BLaER1 treated with 17β-estradiol and CSF1 and Interleukin-3, amounts not matched to agents 10 nM and 100 nM (cell line): Measurements from ENCODE around the gene SKI.

ENCODE experiments used
- H3K27ac ChIP-seq, 11 experiments: shearing (Covaris generic); formaldehyde crosslinking; 2 replicates each; pipeline ENCODE4 v1.8.1; 2022
- H3K27me3 ChIP-seq, 11 experiments: shearing (Covaris generic); formaldehyde crosslinking; 2 replicates each; pipeline ENCODE4 v1.8.1; 2022
- H3K36me3 ChIP-seq, 11 experiments: shearing (Covaris generic); formaldehyde crosslinking; 2 replicates each; pipeline ENCODE4 v1.8.1; 2022
- H3K4me1 ChIP-seq, 10 experiments: shearing (Covaris generic); formaldehyde crosslinking; 2 replicates each; pipeline ENCODE4 v1.8.1; 2022
- H3K4me2 ChIP-seq, 11 experiments: shearing (Covaris generic); formaldehyde crosslinking; 2 replicates each; pipeline ENCODE4 v1.8.1; 2022
- H3K4me3 ChIP-seq, 10 experiments: shearing (Covaris generic); formaldehyde crosslinking; 2 replicates each; pipeline ENCODE4 v1.8.1; 2022
- H3K9ac ChIP-seq, 11 experiments: shearing (Covaris generic); formaldehyde crosslinking; 2 replicates each; pipeline ENCODE4 v1.8.1; 2022
- H3K9me3 ChIP-seq, 11 experiments: shearing (Covaris generic); formaldehyde crosslinking; replicated peaks in 1 of 11; 2 replicates each; pipeline ENCODE4 v1.8.1; 2022
- H4K20me1 ChIP-seq, 11 experiments: shearing (Covaris generic); formaldehyde crosslinking; 2 replicates each; pipeline ENCODE4 v1.8.1; 2022
- Cebpa-rat ChIP-seq, 11 experiments: shearing (Covaris generic); IDR thresholded peaks; 2 replicates each; pipeline ENCODE4 v1.8.1; 2022

The SKI gene

DNA sequence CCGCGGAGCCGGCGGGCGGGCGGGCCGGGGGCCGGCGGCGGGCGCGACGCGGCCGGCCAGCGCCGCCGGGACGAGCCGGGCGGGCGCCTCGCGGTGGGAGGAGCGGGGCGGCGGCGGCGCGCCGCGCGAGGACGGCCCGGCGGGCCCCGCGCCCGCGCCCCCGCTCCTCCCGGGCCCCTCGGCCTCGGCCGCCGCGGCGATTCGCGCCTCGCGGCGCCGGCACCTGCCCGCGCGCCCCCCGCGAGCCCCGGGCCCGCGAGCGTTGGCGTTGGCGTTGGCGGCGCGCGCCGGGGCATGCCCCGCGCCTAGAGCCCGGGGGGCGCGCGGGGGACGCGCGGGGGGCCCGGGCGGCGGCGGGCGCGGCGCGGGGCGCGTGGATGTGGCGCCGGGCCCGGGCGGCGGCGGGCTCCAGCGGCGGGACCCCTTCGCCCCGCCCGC lies at the start of gene SKI:
TSS of gene SKI (plus strand) at position 163 of the 438 bp plus-strand sequence. CDS start 448 bp downstream, outside the sequence.
- peaks cover 46 to 55% (median 46%) of the 10 kb centered on the region in 11 experiments for H4K20me1 ChIP-seq
- H3K4me3 ChIP-seq, result peak within 1 kb of the TSS; percentile 59 to 98 (median 88)
- peaks cover 0 to 39% (median 18%) of the 10 kb centered on the region in 11 experiments; a peak in 10 of 22 replicates for H3K36me3 ChIP-seq
- peak within 1 kb of the TSS; percentile 84 to 98 (median 93) for H3K27ac ChIP-seq
- H3K4me2 ChIP-seq, result peak within 1 kb of the TSS; percentile 96 to 100 (median 100)
- peak within 1 kb of the TSS; percentile 78 to 99 (median 89) for H3K9ac ChIP-seq
- H3K9me3 ChIP-seq, result no peaks in the 10 kb centered on the region
- TF ChIP-seq Cebpa-rat (IDR thresholded peaks at IDR 0.05), result no peak
- H3K27me3 ChIP-seq, result peaks cover 0 to 36% (median 31%) of the 10 kb centered on the region in 11 experiments; a peak in 17 of 22 replicates
- H3K4me1 ChIP-seq, result peaks cover 53 to 80% (median 69%) of the 10 kb centered on the region in 10 experiments

DNA sequence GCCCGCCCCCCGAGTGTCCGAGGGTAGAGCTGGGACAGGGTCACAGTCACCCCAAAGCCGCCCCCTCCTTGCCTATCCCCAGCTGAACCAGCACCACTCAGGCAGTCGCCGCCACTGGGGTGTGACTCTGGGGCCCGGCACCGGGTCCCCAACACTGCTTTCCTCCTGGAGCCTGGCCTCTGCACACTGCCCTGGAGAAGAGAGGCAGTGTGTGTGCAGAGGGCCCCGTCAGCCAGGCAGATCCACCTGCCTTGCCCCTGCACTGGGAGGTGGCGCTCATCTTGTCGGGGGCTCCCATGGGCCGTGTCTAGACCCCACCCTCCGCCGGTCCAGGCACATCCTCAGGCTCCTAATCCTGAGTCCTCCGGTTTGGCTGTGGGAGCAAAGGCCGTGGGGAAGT lies 49.2 kb upstream of the SKI start:
- H3K4me3 ChIP-seq, result no peak overlapping the region
- no peaks in the 10 kb centered on the region for H3K9me3 ChIP-seq
- TF ChIP-seq Cebpa-rat (IDR thresholded peaks at IDR 0.05), result no peak
- no peaks in the 10 kb centered on the region for H3K27me3 ChIP-seq
- H3K4me1 ChIP-seq, result peaks cover 6 to 15% (median 12%) of the 10 kb centered on the region in 10 experiments; a peak in 17 of 20 replicates
- H3K36me3 ChIP-seq, result peaks cover 0 to 80% (median 40%) of the 10 kb centered on the region in 11 experiments; a peak in 12 of 22 replicates
- no peak overlapping the region for H3K27ac ChIP-seq
- peak overlapping the region in 1 of 11 experiments; percentile 3; a peak in 1 of 22 replicates for H3K9ac ChIP-seq
- peaks cover 0 to 75% (median 0%) of the 10 kb centered on the region in 11 experiments; a peak in 9 of 22 replicates for H4K20me1 ChIP-seq
- no peak overlapping the region for H3K4me2 ChIP-seq

DNA sequence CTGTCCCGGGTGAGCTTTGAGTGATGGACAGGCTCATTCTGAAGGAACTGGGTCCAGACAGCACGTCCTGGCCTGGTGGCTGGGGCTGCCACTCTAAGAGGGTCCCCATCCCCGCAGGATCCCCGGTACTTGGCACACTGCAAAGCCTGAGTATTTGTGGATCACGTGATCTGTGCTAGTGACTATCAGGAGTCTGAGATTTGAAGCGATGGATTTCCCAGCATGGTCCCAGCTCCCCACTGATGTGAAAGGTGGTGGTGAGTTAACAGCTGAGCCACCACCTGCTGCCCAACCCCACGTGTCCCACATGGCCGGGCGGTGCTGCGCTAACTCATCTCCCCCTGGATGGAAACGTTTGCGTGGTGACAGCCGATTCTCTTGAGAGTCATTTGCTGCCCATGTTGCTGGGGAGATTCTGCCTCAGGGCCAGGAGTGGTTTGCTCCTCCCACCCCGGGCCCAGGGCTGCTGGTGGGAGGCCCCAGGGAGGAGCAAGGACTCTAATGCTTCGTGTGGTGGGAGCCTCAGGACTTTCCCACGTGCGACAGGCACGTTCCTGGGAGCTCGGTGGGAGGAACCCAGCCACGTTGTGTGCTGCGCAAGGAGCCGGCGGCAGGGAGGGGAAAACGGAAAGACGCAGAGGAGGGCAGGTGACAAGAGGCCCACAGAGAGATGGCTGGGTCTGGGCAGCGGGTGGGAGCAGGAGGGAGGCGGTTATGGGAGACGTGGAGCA lies 48.7 kb upstream of the SKI start:
- peaks cover 4 to 9% (median 6%) of the 10 kb centered on the region in 10 experiments; a peak in 17 of 20 replicates for H3K4me1 ChIP-seq
- peak overlapping the region in 1 of 11 experiments; percentile 3; a peak in 1 of 22 replicates for H3K9ac ChIP-seq
- no peak overlapping the region for H3K27ac ChIP-seq
- TF ChIP-seq Cebpa-rat (IDR thresholded peaks at IDR 0.05), result no peak
- H3K27me3 ChIP-seq, result no peaks in the 10 kb centered on the region
- H3K4me3 ChIP-seq, result no peak overlapping the region
- peaks cover 0 to 83% (median 46%) of the 10 kb centered on the region in 11 experiments; a peak in 14 of 22 replicates for H3K36me3 ChIP-seq
- H3K9me3 ChIP-seq, result no peaks in the 10 kb centered on the region
- no peak overlapping the region for H3K4me2 ChIP-seq
- H4K20me1 ChIP-seq, result peaks cover 0 to 76% (median 0%) of the 10 kb centered on the region in 11 experiments; a peak in 8 of 22 replicates

DNA sequence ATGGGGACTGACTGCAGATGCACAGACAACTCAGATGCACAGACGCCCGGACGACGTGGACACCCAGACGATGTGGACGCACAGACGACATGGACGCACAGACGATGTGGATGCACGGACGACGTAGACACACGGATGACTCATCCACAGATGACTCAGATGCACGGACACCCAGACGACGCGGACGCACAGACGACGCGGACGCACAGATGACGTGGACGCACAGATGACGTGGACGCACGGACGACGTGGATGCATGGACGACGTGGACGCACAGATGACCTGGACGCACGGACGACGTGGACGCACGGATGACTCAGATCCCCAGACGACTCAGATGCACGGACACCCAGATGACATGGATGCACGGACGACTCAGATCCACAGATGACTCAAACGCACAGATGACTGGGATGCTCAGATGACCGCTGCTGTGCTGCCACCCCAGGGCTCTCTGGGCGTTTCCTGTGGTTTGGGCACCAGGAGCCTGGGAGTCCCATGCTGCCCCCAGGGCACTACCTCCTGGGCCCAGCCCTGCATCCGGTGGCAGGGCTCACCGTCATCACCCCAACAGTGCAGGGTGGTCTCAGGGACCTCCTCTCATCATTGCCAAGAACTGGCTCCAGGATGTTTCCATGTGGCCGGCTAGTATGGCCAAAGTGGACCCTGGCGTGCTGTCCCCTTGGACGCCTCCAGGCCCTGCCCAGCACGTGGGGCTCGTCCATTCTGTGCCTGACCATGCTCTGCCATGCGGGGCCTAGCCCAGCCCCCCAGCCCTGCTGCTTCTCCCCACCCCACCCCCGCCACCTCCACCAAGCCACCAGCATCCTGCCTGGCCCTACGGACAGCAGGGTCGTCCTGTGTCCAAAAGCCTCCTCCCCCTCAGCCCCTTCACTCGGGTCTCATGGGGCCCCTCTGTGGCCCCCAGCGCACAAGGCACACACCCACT lies 47.5 kb upstream of the SKI start:
- no peak overlapping the region for H3K4me3 ChIP-seq
- no peak overlapping the region for H3K27ac ChIP-seq
- TF ChIP-seq Cebpa-rat (IDR thresholded peaks at IDR 0.05), result no peak
- peaks cover 0 to 3% (median 0%) of the 10 kb centered on the region in 10 experiments; a peak in 4 of 20 replicates for H3K4me1 ChIP-seq
- peaks cover 0 to 79% (median 0%) of the 10 kb centered on the region in 11 experiments; a peak in 8 of 22 replicates for H4K20me1 ChIP-seq
- peaks cover 0 to 88% (median 57%) of the 10 kb centered on the region in 11 experiments; a peak in 17 of 22 replicates for H3K36me3 ChIP-seq
- H3K9me3 ChIP-seq, result no peaks in the 10 kb centered on the region
- H3K4me2 ChIP-seq, result no peak overlapping the region
- no peak overlapping the region for H3K9ac ChIP-seq
- H3K27me3 ChIP-seq, result no peaks in the 10 kb centered on the region

DNA sequence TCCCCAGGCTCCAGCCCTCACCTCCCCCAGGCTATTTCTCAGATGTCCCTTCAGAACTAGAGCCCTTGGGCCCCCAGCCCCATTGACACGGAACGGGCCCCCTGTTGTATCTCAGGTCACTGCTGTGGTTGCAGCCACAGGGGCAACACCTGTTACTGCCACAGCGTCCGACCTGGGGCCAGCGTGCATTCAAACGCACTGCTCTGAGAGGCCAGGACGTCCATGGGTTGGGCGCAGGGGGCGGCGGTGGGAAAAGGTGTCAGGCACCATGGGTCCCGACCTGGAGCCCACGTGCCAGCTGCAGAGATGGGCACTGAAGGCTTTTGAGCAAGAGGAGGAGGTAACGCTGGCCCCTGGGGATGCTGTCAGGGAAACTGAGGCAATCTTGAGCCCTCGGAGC lies 46.8 kb upstream of the SKI start:
- Histone ChIP-seq H3K9ac (no peak overlapping the region), H3K4me2 (no peak overlapping the region), H3K36me3 (peaks cover 0 to 88% (median 63%) of the 10 kb centered on the region in 11 experiments; a peak in 17 of 22 replicates), H3K27me3 (no peaks in the 10 kb centered on the region), H3K27ac (no peak overlapping the region), H3K4me1 (peaks cover 0 to 3% (median 0%) of the 10 kb centered on the region in 10 experiments; a peak in 4 of 20 replicates), H3K4me3 (no peak overlapping the region), H3K9me3 (no peaks in the 10 kb centered on the region), H4K20me1 (peaks cover 0 to 75% (median 0%) of the 10 kb centered on the region in 11 experiments; a peak in 8 of 22 replicates)
- TF ChIP-seq Cebpa-rat (IDR thresholded peaks at IDR 0.05), result no peak

DNA sequence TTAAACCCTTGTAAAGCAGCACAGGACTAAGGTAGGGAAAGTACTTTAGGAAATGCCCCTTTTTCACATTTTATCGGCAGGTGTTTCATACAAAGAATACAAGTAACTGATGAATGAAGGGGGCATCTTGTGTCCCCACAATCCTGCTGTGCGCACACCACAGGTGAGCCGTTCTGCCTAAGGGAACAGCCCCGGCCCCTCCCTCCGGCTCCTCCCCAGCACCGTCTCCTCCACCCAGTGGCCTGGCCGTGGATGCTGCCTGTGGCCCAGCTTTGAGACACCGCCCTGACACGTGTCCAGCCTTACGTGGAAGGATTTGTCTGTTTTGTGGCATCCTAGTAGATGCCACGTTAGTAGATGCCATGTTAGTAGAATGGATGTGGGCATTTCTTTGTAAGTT lies 46.4 kb upstream of the SKI start:
- no peak overlapping the region for H3K27ac ChIP-seq
- no peak for TF ChIP-seq Cebpa-rat (IDR thresholded peaks at IDR 0.05)
- no peaks in the 10 kb centered on the region for H3K27me3 ChIP-seq
- H4K20me1 ChIP-seq, result peaks cover 0 to 70% (median 0%) of the 10 kb centered on the region in 11 experiments; a peak in 8 of 22 replicates
- H3K9me3 ChIP-seq, result no peaks in the 10 kb centered on the region
- H3K4me1 ChIP-seq, result peaks cover 0 to 3% (median 0%) of the 10 kb centered on the region in 10 experiments; a peak in 4 of 20 replicates
- H3K9ac ChIP-seq, result no peak overlapping the region
- H3K36me3 ChIP-seq, result peaks cover 0 to 86% (median 63%) of the 10 kb centered on the region in 11 experiments; a peak in 18 of 22 replicates
- H3K4me3 ChIP-seq, result no peak overlapping the region
- no peak overlapping the region for H3K4me2 ChIP-seq

DNA sequence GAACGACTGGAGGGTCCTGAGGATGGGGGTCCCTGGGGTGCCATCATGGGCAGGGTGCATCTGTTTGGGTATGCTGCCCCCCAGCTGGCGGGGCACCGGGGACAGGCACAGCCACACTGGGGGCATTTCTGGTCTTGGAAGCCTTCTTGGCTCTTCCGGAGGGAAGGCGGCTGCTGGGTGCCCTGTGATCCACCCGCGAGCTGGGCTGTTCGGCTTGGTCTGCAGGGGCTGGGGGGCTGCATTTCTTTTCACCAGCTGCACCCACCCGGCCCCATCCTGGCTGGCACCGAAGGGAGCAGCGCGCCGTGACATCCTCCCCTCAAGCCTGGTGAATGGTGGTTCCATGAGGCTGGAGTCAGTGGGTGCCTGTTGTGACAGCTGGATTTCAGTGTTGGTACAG lies 45.7 kb upstream of the SKI start:
- Histone ChIP-seq H4K20me1 (peaks cover 0 to 64% (median 0%) of the 10 kb centered on the region in 11 experiments; a peak in 7 of 22 replicates), H3K9me3 (no peaks in the 10 kb centered on the region), H3K36me3 (peaks cover 0 to 82% (median 62%) of the 10 kb centered on the region in 11 experiments; a peak in 18 of 22 replicates), H3K27ac (no peak overlapping the region), H3K4me2 (no peak overlapping the region), H3K27me3 (no peaks in the 10 kb centered on the region), H3K4me3 (no peak overlapping the region), H3K4me1 (peaks cover 0 to 7% (median under 1%) of the 10 kb centered on the region in 10 experiments; a peak in 9 of 20 replicates), H3K9ac (no peak overlapping the region)
- TF ChIP-seq Cebpa-rat (IDR thresholded peaks at IDR 0.05), result no peak

DNA sequence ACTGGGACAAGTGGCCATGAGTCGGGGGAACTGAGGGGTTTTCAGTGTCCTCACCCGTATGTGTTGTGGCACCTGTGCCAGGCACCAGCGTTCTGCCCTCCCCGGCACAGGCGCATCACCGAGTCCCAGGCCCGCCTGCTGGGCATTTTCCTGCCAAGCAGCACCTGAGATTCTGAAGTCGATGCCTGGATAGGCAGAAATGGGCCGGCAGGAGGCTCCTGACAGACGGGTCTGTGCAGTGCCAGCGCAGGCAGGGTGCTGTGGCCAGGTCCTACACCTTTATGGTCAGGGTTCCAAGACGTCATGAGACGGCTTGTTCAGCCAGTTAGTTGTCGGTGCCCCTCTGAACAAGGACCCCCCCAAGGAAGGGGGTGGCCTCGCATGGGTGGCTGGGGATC lies 44.2 kb upstream of the SKI start:
- H3K36me3 ChIP-seq, result peaks cover 0 to 75% (median 58%) of the 10 kb centered on the region in 11 experiments; a peak in 18 of 22 replicates
- TF ChIP-seq Cebpa-rat (IDR thresholded peaks at IDR 0.05), result no peak
- peaks cover 0 to 54% (median 0%) of the 10 kb centered on the region in 11 experiments; a peak in 6 of 22 replicates for H4K20me1 ChIP-seq
- H3K9me3 ChIP-seq, result no peaks in the 10 kb centered on the region
- no peak overlapping the region for H3K9ac ChIP-seq
- no peak overlapping the region for H3K4me2 ChIP-seq
- peaks cover 6 to 23% (median 15%) of the 10 kb centered on the region in 10 experiments; a peak in 17 of 20 replicates for H3K4me1 ChIP-seq
- H3K4me3 ChIP-seq, result no peak overlapping the region
- H3K27ac ChIP-seq, result no peak overlapping the region
- H3K27me3 ChIP-seq, result no peaks in the 10 kb centered on the region
